SK-N-SH (cell line): ENCODE measurements around the gene P3H2. TPM values are rescaled to one million over a fixed set of nuclear protein-coding genes. Genes with fewer than 3 reads are reported as not detected.

ENCODE experiments used
- CTCF ChIA-PET: fragments of 300-600, 350-600 bp; formaldehyde crosslinking; extraction: SDS; loops from one replicate; lab custom pipeline; 2021; lab: Yijun Ruan, JAX
- POLR2A ChIA-PET: fragments of 350-600 bp; sonication (Branson Sonifier 250); formaldehyde crosslinking; extraction: SDS; loops from one replicate; lab custom pipeline; 2020; ENCODE audit warnings: antibody characterized with exemption, inconsistent platforms; lab: Yijun Ruan, JAX
- DNase-seq: peaks from one replicate; pipeline ENCODE4 v3.0.0; 2012
- H2AFZ ChIP-seq: fragments of 200-600 bp; sonication (generic); 2 replicates; pipeline ENCODE4 v1.8.1; 2016; ENCODE audit warnings: antibody characterized with exemption, mild to moderate bottlenecking, low read depth
- H3F3A ChIP-seq: fragments of 200-600 bp; sonication (generic); replicated peaks from 2 replicates; pipeline ENCODE3; 2016; ENCODE audit warnings: antibody characterized with exemption, mild to moderate bottlenecking; ENCODE audit not compliant: insufficient read depth
- H3K27ac ChIP-seq, 2 experiments: fragments of 200-500 bp in 1 of 2; fragments of 200-600 bp in 1 of 2; sonication (Bioruptor generic) in 1 of 2; sonication (generic), shearing (Covaris generic) in 1 of 2; 2 replicates each; pipeline versions ENCODE4 v1.5.1 to v1.6.1; 2014 to 2016; ENCODE audit warnings: low read depth in 2 of 2, inconsistent platforms in 1 of 2, low read length in 1 of 2, mild to moderate bottlenecking in 1 of 2, mixed read lengths in 1 of 2
- H3K27me3 ChIP-seq: fragments of 200-600 bp; sonication (generic), shearing (Covaris generic); 2 replicates; pipeline ENCODE4 v1.6.1; 2016; ENCODE audit warnings: mixed run types; ENCODE audit not compliant: insufficient read depth
- H3K36me3 ChIP-seq, 2 experiments: fragments of 200-500 bp in 1 of 2; fragments of 200-600 bp in 1 of 2; sonication (Bioruptor generic) in 1 of 2; sonication (generic) in 1 of 2; replicated peaks in 1 of 2; 2 replicates each; pipeline versions ENCODE3 to v1.5.1; 2014 to 2016; ENCODE audit warnings: low read length in 1 of 2, mild to moderate bottlenecking in 1 of 2; ENCODE audit not compliant: insufficient read depth in 2 of 2, control insufficient read depth in 1 of 2
- H3K4me1 ChIP-seq, 2 experiments: fragments of 200-500 bp in 1 of 2; fragments of 200-600 bp in 1 of 2; sonication (Bioruptor generic) in 1 of 2; sonication (generic), shearing (Covaris generic) in 1 of 2; 2 replicates each; pipeline versions ENCODE4 v1.5.1 to v1.6.1; 2014 to 2016; ENCODE audit warnings: low read depth in 1 of 2, low read length in 1 of 2, mixed run types in 1 of 2; ENCODE audit not compliant: insufficient read depth in 2 of 2, control insufficient read depth in 1 of 2
- H3K4me2 ChIP-seq: fragments of 200-600 bp; sonication (generic), shearing (Covaris generic); 2 replicates; pipeline ENCODE4 v1.6.1; 2017; ENCODE audit warnings: mixed run types
- H3K4me3 ChIP-seq, 2 experiments: fragments of 200-500 bp in 1 of 2; fragments of 200-600 bp in 1 of 2; sonication (Bioruptor generic) in 1 of 2; sonication (generic), shearing (Covaris generic) in 1 of 2; 2 replicates each; pipeline versions ENCODE4 v1.5.1 to v1.8.1; 2014 to 2016; ENCODE audit warnings: low read depth in 2 of 2, inconsistent platforms in 1 of 2, low read length in 1 of 2, mild to moderate bottlenecking in 1 of 2, mixed read lengths in 1 of 2, moderate library complexity in 1 of 2
- H3K79me2 ChIP-seq: fragments of 200-600 bp; sonication (generic); 2 replicates; pipeline ENCODE4 v1.8.1; 2017; ENCODE audit warnings: mild to moderate bottlenecking; ENCODE audit not compliant: insufficient read depth
- H3K9ac ChIP-seq: fragments of 200-600 bp; sonication (generic); 2 replicates; pipeline ENCODE4 v1.6.1; 2017; ENCODE audit warnings: mixed run types
- H3K9me2 ChIP-seq: fragments of 200-600 bp; sonication (generic); 2 replicates; pipeline ENCODE4 v1.6.1; 2017; ENCODE audit warnings: mixed run types
- H3K9me3 ChIP-seq: fragments of 200-600 bp; sonication (generic); 2 replicates; pipeline ENCODE4 v1.6.1; 2017; ENCODE audit warnings: mixed run types, mild to moderate bottlenecking, moderate library complexity
- H4K20me1 ChIP-seq: fragments of 200-600 bp; sonication (generic); 2 replicates; pipeline ENCODE4 v1.6.1; 2017; ENCODE audit warnings: mild to moderate bottlenecking, mixed run types; ENCODE audit not compliant: insufficient read depth
- EP300 ChIP-seq, 2 experiments: IDR thresholded peaks; 2 replicates each; pipeline versions ENCODE4 v1.4.0 to v1.6.1; 2012; ENCODE audit warnings: borderline replicate concordance in 1 of 2, low read depth in 1 of 2, low read length in 1 of 2
- EZH2phosphoT487 ChIP-seq: fragments of 200-600 bp; sonication (generic); IDR thresholded peaks from 2 replicates; pipeline ENCODE4 v1.6.1; 2017; ENCODE audit warnings: low read depth, mixed run types, mild to moderate bottlenecking, antibody characterized with exemption, moderate library complexity, borderline replicate concordance
- FOSL2 ChIP-seq: IDR thresholded peaks from 2 replicates; pipeline ENCODE4 v1.4.0; 2012; ENCODE audit warnings: low read depth, mild to moderate bottlenecking, moderate library complexity, borderline replicate concordance
- FOXM1 ChIP-seq: IDR thresholded peaks from 2 replicates; pipeline ENCODE4 v1.4.0; 2012; ENCODE audit warnings: low read depth, mild to moderate bottlenecking
- NFIC ChIP-seq: IDR thresholded peaks from 2 replicates; pipeline ENCODE4 v1.4.0; 2012; ENCODE audit warnings: borderline replicate concordance
- NRF1 ChIP-seq: IDR thresholded peaks from 2 replicates; pipeline ENCODE4 v1.6.1; 2012; ENCODE audit warnings: low read depth, mild to moderate bottlenecking, low read length
- RCOR1 ChIP-seq: fragments of 150-350 bp; IDR thresholded peaks from 2 replicates; pipeline ENCODE4 v1.6.1; 2017; ENCODE audit warnings: antibody characterized with exemption, low read length
- RFX5 ChIP-seq: IDR thresholded peaks from 2 replicates; pipeline ENCODE4 v1.6.1; 2012; ENCODE audit warnings: mild to moderate bottlenecking, improper control_type of control experiment, low read length
- RXRA ChIP-seq: IDR thresholded peaks from 2 replicates; pipeline ENCODE4 v1.4.0; 2012; ENCODE audit warnings: low read depth, mild to moderate bottlenecking, borderline replicate concordance
- polyA plus RNA-seq, 3 experiments: library from polyadenylated mRNA; depleted of rRNA; stranded (reverse); fragments of >200 nt; gene quantifications; 2 replicates each; pipeline ENCODE4 v1.2.3, GENCODE V29; 2012
- TF ChIP-seq, protein P1 (sequence below): IDR thresholded peaks from 2 replicates; pipeline ENCODE4 v1.4.0; 2012; ENCODE audit warnings: low read depth, borderline replicate concordance
- TF ChIP-seq, protein P2 (sequence below): IDR thresholded peaks from 2 replicates; pipeline ENCODE4; 2012
- TF ChIP-seq, protein P3 (sequence below): IDR thresholded peaks from 2 replicates; pipeline ENCODE4 v1.4.0; 2012; ENCODE audit warnings: low read depth, borderline replicate concordance
- TF ChIP-seq, protein P4 (sequence below): fragments of 150-350 bp; IDR thresholded peaks from 2 replicates; pipeline ENCODE4 v1.6.1; 2017; ENCODE audit warnings: antibody characterized with exemption, low read length, low read depth, borderline replicate concordance

The P3H2 gene
- polyA plus RNA-seq, 1 of the 3 experiments (the other 2 are of a cell fraction), result 2.8 TPM

DNA sequence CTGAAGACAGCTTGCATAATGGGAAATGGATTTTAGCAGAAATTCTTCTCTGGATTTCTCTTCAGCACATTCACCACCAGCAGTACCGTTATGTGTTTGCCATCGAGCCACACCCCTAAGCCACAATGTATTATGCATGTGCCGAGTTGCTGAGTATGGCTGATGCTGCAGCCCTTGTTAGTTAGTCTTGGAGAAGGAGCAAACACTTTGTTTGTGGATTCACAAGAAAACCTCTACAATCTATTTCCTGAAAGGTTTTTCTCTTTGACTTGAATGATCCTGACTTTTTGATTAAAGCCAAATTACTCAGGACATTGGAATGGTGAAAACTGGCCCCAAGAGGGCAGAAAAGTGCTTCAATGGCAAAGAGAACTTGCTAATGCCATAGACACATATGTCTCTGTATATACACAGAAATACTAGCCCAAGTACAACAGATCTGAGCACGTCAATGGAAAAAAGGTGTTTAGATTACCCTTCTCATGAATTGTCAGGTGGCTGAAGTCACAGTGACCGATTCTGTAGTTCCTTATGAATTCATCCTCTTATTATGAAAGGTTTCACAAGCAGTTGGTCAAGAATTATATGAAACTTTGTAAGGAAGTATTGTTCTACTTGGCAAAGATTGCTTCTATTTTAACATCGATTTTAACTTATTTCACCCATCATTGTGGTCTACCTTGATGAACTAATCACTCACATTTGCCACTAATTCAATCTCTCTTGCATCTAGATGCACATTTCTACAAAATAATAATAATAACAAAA is 103.0 kb downstream of the P3H2 start (continued):
- TF ChIP-seq RCOR1 (no peak), FOXM1 (no peak), NRF1 (no peak), RFX5 (no peak), EZH2phosphoT487 (no peak)
- TF ChIP-seq, protein P1, sequence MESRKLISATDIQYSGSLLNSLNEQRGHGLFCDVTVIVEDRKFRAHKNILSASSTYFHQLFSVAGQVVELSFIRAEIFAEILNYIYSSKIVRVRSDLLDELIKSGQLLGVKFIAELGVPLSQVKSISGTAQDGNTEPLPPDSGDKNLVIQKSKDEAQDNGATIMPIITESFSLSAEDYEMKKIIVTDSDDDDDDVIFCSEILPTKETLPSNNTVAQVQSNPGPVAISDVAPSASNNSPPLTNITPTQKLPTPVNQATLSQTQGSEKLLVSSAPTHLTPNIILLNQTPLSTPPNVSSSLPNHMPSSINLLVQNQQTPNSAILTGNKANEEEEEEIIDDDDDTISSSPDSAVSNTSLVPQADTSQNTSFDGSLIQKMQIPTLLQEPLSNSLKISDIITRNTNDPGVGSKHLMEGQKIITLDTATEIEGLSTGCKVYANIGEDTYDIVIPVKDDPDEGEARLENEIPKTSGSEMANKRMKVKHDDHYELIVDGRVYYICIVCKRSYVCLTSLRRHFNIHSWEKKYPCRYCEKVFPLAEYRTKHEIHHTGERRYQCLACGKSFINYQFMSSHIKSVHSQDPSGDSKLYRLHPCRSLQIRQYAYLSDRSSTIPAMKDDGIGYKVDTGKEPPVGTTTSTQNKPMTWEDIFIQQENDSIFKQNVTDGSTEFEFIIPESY, result no peak
- TF ChIP-seq, protein P2, sequence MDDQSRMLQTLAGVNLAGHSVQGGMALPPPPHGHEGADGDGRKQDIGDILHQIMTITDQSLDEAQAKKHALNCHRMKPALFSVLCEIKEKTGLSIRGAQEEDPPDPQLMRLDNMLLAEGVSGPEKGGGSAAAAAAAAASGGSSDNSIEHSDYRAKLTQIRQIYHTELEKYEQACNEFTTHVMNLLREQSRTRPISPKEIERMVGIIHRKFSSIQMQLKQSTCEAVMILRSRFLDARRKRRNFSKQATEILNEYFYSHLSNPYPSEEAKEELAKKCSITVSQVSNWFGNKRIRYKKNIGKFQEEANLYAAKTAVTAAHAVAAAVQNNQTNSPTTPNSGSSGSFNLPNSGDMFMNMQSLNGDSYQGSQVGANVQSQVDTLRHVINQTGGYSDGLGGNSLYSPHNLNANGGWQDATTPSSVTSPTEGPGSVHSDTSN, result 0 out of 2 replicates have a peak, but pooled peaks have one; percentile 10
- TF ChIP-seq, all 33 proteins: peak for 6

DNA sequence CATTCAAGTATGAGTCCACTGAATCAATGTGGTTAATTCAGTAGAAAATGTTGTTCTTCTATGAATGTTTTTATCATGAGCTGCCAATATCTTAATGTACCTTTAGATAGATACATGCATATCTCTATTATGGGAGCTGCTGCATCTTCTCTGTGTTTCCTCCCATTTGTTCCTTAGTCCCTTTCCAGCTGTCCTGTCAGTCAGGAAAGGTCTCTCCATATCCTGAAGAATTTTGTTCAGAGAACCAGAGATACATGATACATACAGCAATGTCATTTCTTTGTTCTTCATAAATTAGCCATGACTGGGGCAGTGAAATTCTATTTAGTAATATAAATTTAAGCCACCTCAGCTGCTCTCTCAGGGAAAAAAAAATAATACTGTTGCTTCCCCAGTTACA is 103.7 kb downstream of the P3H2 start:
- DNase-seq, result no peak
- H2AFZ ChIP-seq, result no peak overlapping the region
- POLR2A ChIA-PET, result no interaction called here

More for the DNA sequence above, 103.7 kb downstream of the P3H2 start:
- H3K9me3 ChIP-seq, result no peaks in the 10 kb centered on the region
- H3K9ac ChIP-seq, result no peak overlapping the region
- H4K20me1 ChIP-seq, result no peaks in the 10 kb centered on the region
- no peak overlapping the region for H3K27ac ChIP-seq
- CTCF ChIA-PET, result interaction anchor here (0.8 to 1.4 kb wide), 7 partner anchors 11 to 305 kb away, joined by 3 to 5 read pairs (median 4); partner anchors contain the start of gene CLDN1
- no peaks in the 10 kb centered on the region for H3K36me3 ChIP-seq
- no peaks in the 10 kb centered on the region for H3K9me2 ChIP-seq
- H3K4me2 ChIP-seq, result no peak overlapping the region
- H3K4me3 ChIP-seq, result no peak overlapping the region
- no peaks in the 10 kb centered on the region for H3F3A ChIP-seq
- H3K27me3 ChIP-seq, result no peaks in the 10 kb centered on the region
- H3K79me2 ChIP-seq, result no peaks in the 10 kb centered on the region
- peaks cover 0 to 8% of the 10 kb centered on the region in 2 experiments; a peak in 2 of 4 replicates for H3K4me1 ChIP-seq
- TF ChIP-seq EP300 (IDR thresholded peaks at IDR 0.05; ENCODE audit: borderline replicate concordance in 1 of 2, low read depth in 1 of 2, low read length in 1 of 2) (no peak), FOSL2 (no peak), RCOR1 (no peak), NFIC (no peak), RXRA (no peak), EZH2phosphoT487 (no peak)
- TF ChIP-seq, protein P3, sequence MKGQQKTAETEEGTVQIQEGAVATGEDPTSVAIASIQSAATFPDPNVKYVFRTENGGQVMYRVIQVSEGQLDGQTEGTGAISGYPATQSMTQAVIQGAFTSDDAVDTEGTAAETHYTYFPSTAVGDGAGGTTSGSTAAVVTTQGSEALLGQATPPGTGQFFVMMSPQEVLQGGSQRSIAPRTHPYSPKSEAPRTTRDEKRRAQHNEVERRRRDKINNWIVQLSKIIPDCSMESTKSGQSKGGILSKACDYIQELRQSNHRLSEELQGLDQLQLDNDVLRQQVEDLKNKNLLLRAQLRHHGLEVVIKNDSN, result no peak
- TF ChIP-seq, protein P4, sequence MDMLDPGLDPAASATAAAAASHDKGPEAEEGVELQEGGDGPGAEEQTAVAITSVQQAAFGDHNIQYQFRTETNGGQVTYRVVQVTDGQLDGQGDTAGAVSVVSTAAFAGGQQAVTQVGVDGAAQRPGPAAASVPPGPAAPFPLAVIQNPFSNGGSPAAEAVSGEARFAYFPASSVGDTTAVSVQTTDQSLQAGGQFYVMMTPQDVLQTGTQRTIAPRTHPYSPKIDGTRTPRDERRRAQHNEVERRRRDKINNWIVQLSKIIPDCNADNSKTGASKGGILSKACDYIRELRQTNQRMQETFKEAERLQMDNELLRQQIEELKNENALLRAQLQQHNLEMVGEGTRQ, result no peak
- TF ChIP-seq, protein P2, result no peak
